Islet precursor cell (in vitro differentiated cells): Measurements from ENCODE around the gene SHD.
"Not testable (repeated sequence)": the region's sequence is repeated elsewhere in the genome, so short reads cannot be mapped to it uniquely, and the experiment has no call there.

Experiments used
- DNase-seq: peaks from one replicate; pipeline ENCODE4 v3.0.0-alpha.2; 2018

Gene SHD

GRCh38 chr19:4278419-4279266 is at the start of gene SHD:
TSS of gene SHD (plus strand) at chr19:4279266. CDS start at chr19:4280064, 798 bp downstream.
- DNase-seq: peak; percentile 76

GRCh38 chr19:4230237-4230636 is 48.8 kb upstream of the SHD start:
- not testable (repeated sequence) for DNase-seq

- not testable (repeated sequence) for DNase-seq
These were observed 47.5 kb upstream of the SHD start for GRCh38 chr19:4231521-4231920.

GRCh38 chr19:4232139-4232538 is 46.9 kb upstream of the SHD start:
- DNase-seq: not testable (repeated sequence)

- DNase-seq: no peak
These were observed 46.3 kb upstream of the SHD start for GRCh38 chr19:4232614-4233281.

- peak; percentile 74 for DNase-seq
These were observed 45.7 kb upstream of the SHD start for GRCh38 chr19:4233282-4233853.

- DNase-seq: no peak
These were observed 44.8 kb upstream of the SHD start for GRCh38 chr19:4234142-4234861.

- no peak for DNase-seq
These were observed 44.2 kb upstream of the SHD start for GRCh38 chr19:4234862-4235201.

- DNase-seq: not testable (repeated sequence)
These were observed 41.6 kb upstream of the SHD start for GRCh38 chr19:4237510-4237909.

GRCh38 chr19:4238831-4239230 is 40.2 kb upstream of the SHD start:
- no peak for DNase-seq

GRCh38 chr19:4241824-4242430 is 37.1 kb upstream of the SHD start:
- no peak for DNase-seq

- not testable (repeated sequence) for DNase-seq
These were observed 33.1 kb upstream of the SHD start for GRCh38 chr19:4245938-4246337.

- peak; percentile 99 for DNase-seq
These were observed 32.1 kb upstream of the SHD start, which contains the start of gene YJU2 for GRCh38 chr19:4246767-4247593. TSS of gene YJU2 (plus strand) at chr19:4247080. CDS start at chr19:4247147, 67 bp downstream.

- no peak for DNase-seq
These were observed 22.5 kb upstream of the SHD start for GRCh38 chr19:4256563-4256962.

GRCh38 chr19:4257025-4257424 is 22.0 kb upstream of the SHD start:
- no peak for DNase-seq

- DNase-seq: no peak
These were observed 20.9 kb upstream of the SHD start for GRCh38 chr19:4258181-4258580.

GRCh38 chr19:4260613-4261191 is 18.4 kb upstream of the SHD start:
- no peak for DNase-seq

- no peak for DNase-seq
These were observed 14.3 kb upstream of the SHD start for GRCh38 chr19:4264812-4265211.

GRCh38 chr19:4266253-4267000 is 12.6 kb upstream of the SHD start:
- DNase-seq: no peak

GRCh38 chr19:4267101-4267900 is 11.8 kb upstream of the SHD start:
- DNase-seq: peak; percentile 89
